Esophagus muscularis mucosa (tissue), 4 donors: ENCODE measurements around the gene NMT2. TPM values are rescaled to one million over a fixed set of nuclear protein-coding genes. Genes with fewer than 3 reads are reported as not detected.

Experiments used
- DNase-seq: peaks from one replicate; pipeline ENCODE4 v3.0.0-alpha.2; 2017; ENCODE audit errors: extremely low spot score
- H3K27ac ChIP-seq, 4 donors: fragments of 200-600 bp; sonication (generic); replicated peaks in 1 of 4; 1 replicate in 3 of 4; 2 replicates in 1 of 4; pipeline ENCODE4 v1.5.1; 2016 to 2019; ENCODE audit warnings: mild to moderate bottlenecking in 1 of 4
- H3K27me3 ChIP-seq, 4 donors: fragments of 200-600 bp; sonication (generic); one replicate each; pipeline versions ENCODE4 v1.5.1 to v1.6.0; 2016 to 2019
- H3K36me3 ChIP-seq, 4 donors: fragments of 200-600 bp; sonication (generic); one replicate each; pipeline ENCODE4 v1.5.1; 2016 to 2019
- H3K4me1 ChIP-seq, 4 donors: fragments of 200-600 bp; sonication (generic); one replicate each; pipeline ENCODE4 v1.5.1; 2016 to 2019
- H3K4me3 ChIP-seq, 4 donors: fragments of 200-600 bp; sonication (generic); 1 replicate in 2 of 4; 2 replicates in 2 of 4; pipeline ENCODE4 v1.5.1; 2016 to 2019; ENCODE audit warnings: mild to moderate bottlenecking in 4 of 4, moderate library complexity in 1 of 4
- H3K9me3 ChIP-seq, 4 donors: fragments of 200-600 bp; sonication (generic); 1 replicate in 3 of 4; 2 replicates in 1 of 4; pipeline ENCODE4 v1.5.1; 2016 to 2019
- CTCF ChIP-seq, 3 experiments: fragments of 200-600 bp in 2 of 3; fragments of 450-650 bp in 1 of 3; sonication (generic) in 2 of 3; IDR thresholded peaks; one replicate each; pipeline ENCODE4 v1.5.1; 2017 to 2019; ENCODE audit warnings: antibody characterized with exemption in 3 of 3, mild to moderate bottlenecking in 2 of 3, moderate library complexity in 1 of 3
- EP300 ChIP-seq: sonication (generic); formaldehyde crosslinking; IDR thresholded peaks from one replicate; pipeline ENCODE4 v1.6.1; 2017; ENCODE audit warnings: antibody characterized with exemption
- POLR2A ChIP-seq: fragments of 450-650 bp; IDR thresholded peaks from one replicate; pipeline ENCODE4 v1.6.1; 2017; ENCODE audit warnings: antibody characterized with exemption, moderate library complexity, mild to moderate bottlenecking, low read depth
- POLR2AphosphoS5 ChIP-seq, 2 donors: sonication (generic); formaldehyde crosslinking; IDR thresholded peaks; one replicate each; pipeline ENCODE4 v1.6.1; 2017; ENCODE audit warnings: antibody characterized with exemption in 2 of 2
- WGBS: methylation state at CpG from one replicate; pipeline ENCODE4 v1.1.5; 2018; 5-methylcytosine and 5-hydroxymethylcytosine counted together
- intact Hi-C: fragments of 100-400 bp; cut with DNase I; formaldehyde crosslinking; loops from one replicate; pipeline ENCODE4 v1.15.1; 2023
- total RNA-seq, 4 donors: library from RNA; depleted of rRNA; stranded (reverse); fragments of >200 nt; gene quantifications; one replicate each; pipeline versions ENCODE4 v1.1.0 to v1.2.1, GENCODE V29; 2016

Gene NMT2
- total RNA-seq, 4 donors from 2014 or later: 14.1 to 23.2 (median 16.0) TPM

DNA sequence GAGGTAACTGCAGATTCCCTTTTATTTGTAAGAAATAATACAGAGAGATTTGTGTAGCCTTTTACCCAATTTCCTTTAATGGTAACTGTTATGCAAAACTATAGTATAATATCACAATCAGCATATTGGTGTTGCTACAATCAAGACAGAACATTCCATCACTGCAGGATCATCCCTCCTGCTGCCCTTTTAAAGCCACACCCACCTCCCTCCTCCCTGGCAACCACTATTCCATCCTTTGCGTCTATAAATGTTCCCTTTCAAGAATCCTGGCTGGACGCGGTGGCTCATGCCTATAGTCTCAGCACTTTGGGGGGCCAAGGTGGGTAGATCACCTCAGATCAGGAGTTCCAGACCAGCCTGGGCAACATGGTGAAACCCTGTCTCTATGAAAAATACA is 93.1 kb downstream of the NMT2 start:
- no peaks in the 10 kb centered on the region for H3K36me3 ChIP-seq
- H3K27ac ChIP-seq: no peak overlapping the region
- H3K27me3 ChIP-seq: no peaks in the 10 kb centered on the region
- no peak overlapping the region for H3K4me3 ChIP-seq
- H3K9me3 ChIP-seq: no peaks in the 10 kb centered on the region
- no peaks in the 10 kb centered on the region for H3K4me1 ChIP-seq
- WGBS: 94% methylated on average over 3 of the region's 3 CpGs
- no peak for DNase-seq
- intact Hi-C loops: no loop called here
- no peak for TF ChIP-seq CTCF (IDR thresholded peaks at IDR 0.05)
- TF ChIP-seq EP300: no peak
- no peak for TF ChIP-seq POLR2A
- no peak for TF ChIP-seq POLR2AphosphoS5 (IDR thresholded peaks at IDR 0.05)

DNA sequence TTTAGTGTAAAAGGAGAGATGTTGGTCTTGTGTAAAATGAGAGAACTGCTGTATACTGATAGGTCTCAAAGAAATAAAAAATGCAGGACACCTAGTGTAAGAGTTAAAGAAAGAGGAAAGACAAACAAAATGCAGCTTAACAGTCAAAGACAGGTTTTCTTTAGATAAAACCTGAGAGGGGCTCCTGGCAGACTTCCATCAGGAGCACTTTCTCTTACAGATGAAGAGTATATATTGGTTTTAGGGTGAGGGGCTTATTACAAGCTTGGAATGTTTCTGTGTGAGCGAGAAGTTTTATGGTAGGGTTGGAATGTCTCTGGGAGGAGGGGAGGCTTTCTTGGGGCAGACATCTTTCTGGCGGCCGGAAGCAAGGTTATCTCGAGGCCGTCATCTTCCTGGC is 96.1 kb downstream of the NMT2 start:
- no peak for DNase-seq
- Histone ChIP-seq H3K27me3 (no peaks in the 10 kb centered on the region), H3K4me1 (no peaks in the 10 kb centered on the region), H3K27ac (no peak overlapping the region), H3K36me3 (no peaks in the 10 kb centered on the region), H3K4me3 (no peak overlapping the region), H3K9me3 (no peaks in the 10 kb centered on the region)
- intact Hi-C loops: no loop called here
- TF ChIP-seq POLR2AphosphoS5 (IDR thresholded peaks at IDR 0.05): no peak
- no peak for TF ChIP-seq POLR2A
- WGBS: 92% methylated on average over 5 of the region's 5 CpGs

DNA sequence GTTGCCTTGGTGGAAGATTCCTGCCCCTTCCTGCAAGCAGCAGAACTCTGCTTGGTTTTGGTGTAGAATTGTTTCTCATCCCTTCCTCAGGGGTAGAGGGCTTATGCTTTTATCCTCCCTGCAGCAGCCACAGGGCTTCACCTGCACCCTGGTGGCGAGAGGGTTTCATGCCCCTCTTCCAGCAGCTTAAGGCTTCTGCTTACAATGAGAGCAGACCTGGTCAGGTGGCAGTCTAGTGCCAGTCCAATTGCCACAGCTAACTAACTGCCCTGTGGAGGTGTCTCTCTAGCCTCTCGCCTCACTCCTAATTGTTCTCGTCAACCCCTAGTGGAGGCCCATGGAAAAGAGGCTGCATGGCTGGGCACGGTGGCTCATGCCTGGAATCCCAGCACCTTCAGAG is 99.3 kb downstream of the NMT2 start:
- Histone ChIP-seq H3K27me3 (no peaks in the 10 kb centered on the region), H3K4me1 (no peaks in the 10 kb centered on the region), H3K9me3 (peaks cover 0 to 11% (median 8%) of the 10 kb centered on the region in 4 donors), H3K4me3 (no peak overlapping the region), H3K36me3 (no peaks in the 10 kb centered on the region), H3K27ac (no peak overlapping the region)
- no peak for DNase-seq
- WGBS: 75% methylated on average over 4 of the region's 4 CpGs
- no peak for TF ChIP-seq POLR2A
- no peak for TF ChIP-seq POLR2AphosphoS5 (IDR thresholded peaks at IDR 0.05)
- TF ChIP-seq CTCF (IDR thresholded peaks at IDR 0.05): no peak
- no peak for TF ChIP-seq EP300
- intact Hi-C loops: no loop called here

- Histone ChIP-seq H3K9me3 (peaks cover 0 to 11% (median 8%) of the 10 kb centered on the region in 4 donors), H3K36me3 (no peaks in the 10 kb centered on the region), H3K27me3 (no peaks in the 10 kb centered on the region), H3K27ac (no peak overlapping the region), H3K4me1 (no peaks in the 10 kb centered on the region), H3K4me3 (no peak overlapping the region)
- intact Hi-C loops: no loop called here
- whole genome bisulfite sequencing: 97% methylated on average over 3 of the region's 3 CpGs
- TF ChIP-seq EP300: no peak
- TF ChIP-seq POLR2A: no peak
- no peak for TF ChIP-seq CTCF (IDR thresholded peaks at IDR 0.05)
- no peak for TF ChIP-seq POLR2AphosphoS5 (IDR thresholded peaks at IDR 0.05)
- DNase-seq: no peak
Measured at GRCh38 chr10:15068802-15069201, 99.7 kb downstream of the NMT2 start.

- no peaks in the 10 kb centered on the region for H3K27me3 ChIP-seq
- 91% methylated on average over 5 of the region's 5 CpGs for WGBS
- no peak overlapping the region for H3K27ac ChIP-seq
- TF ChIP-seq POLR2AphosphoS5 (IDR thresholded peaks at IDR 0.05): no peak
- no peak for TF ChIP-seq CTCF (IDR thresholded peaks at IDR 0.05)
- no peak for TF ChIP-seq POLR2A
- no peak for TF ChIP-seq EP300
- no peak for DNase-seq
- intact Hi-C loops: no loop called here
- no peaks in the 10 kb centered on the region for H3K4me1 ChIP-seq
- no peaks in the 10 kb centered on the region for H3K36me3 ChIP-seq
- peaks cover 0 to 11% (median 8%) of the 10 kb centered on the region in 4 donors for H3K9me3 ChIP-seq
- H3K4me3 ChIP-seq: no peak overlapping the region
Measured at GRCh38 chr10:15067154-15067553, 101.3 kb downstream of the NMT2 start.
